Stimulated activated CD8-positive, alpha-beta memory T cell treated with anti-CD3 and anti-CD28 coated beads, Interleukin-15, amount 100 ng/mL, for 1 hour (primary cell): ENCODE data around the gene CCDC85B.
"Not testable (repeated sequence)": the region's sequence is repeated elsewhere in the genome, so short reads cannot be mapped to it uniquely, and the experiment has no call there.

Source experiments
- DNase-seq: peaks from one replicate; pipeline ENCODE4 v3.0.0-alpha.2; 2020; ENCODE audit warnings: low read depth

CCDC85B gene

GRCh38 chr11:65890324-65891218 is at the start of gene CCDC85B:
Gene CCDC85B (plus strand): TSS chr11:65890673. CDS start chr11:65890784, 111 bp downstream.
- DNase-seq, result peak; percentile 98

DNA sequence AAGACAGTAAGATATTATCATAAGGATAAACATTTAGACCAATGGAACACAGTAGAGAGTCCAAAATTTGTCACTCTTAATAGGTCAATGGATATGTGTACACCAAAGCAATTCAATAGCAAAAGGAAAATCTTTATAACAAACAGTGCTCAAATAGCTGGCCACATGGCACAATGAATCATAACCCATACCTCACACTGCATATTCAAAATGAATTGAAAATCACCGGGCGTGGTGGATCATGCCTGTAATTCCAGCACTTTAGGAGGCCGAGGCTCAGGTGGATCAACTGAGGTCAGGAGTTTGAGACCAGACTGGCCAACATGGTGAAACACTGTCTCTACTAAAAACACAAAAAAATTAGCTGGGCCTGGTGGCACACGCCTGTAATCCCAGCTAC is 48.3 kb upstream of the CCDC85B start:
- no peak for DNase-seq

- no peak for DNase-seq
These were observed 46.7 kb upstream of the CCDC85B start for GRCh38 chr11:65843811-65844210.

DNA sequence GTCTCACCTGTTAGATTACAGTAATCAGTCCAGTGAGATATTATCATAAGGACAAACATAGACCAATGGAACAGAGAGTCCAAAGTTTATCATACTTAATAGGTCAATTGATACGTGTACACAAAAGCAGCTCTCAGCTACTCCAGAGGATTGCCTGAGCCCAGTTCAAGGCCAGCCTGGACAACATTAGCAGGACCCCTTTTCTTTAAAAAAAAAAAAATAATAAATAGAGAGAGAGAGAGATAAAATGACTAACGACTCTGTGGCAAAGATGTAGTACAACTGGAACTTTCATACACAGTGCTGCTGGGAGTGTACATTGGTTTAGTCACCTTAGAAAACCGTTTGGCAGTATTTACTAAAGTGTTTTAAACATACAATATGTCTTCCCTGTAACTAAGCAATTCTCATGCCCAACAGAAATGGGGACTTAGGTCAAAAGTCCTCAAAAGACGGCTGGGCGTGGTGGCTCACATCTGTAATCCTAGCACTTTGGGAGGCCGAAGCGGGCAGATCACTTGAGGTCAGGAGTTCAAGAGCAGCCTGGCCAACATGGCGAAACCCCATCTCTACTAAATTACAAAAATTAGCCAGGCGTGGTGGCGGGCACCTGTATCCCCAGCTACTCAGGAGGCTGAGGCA is 46.1 kb upstream of the CCDC85B start:
- DNase-seq, result no peak

- no peak for DNase-seq
These were observed 42.7 kb upstream of the CCDC85B start for GRCh38 chr11:65847746-65848145.

GRCh38 chr11:65848693-65849092 is 41.8 kb upstream of the CCDC85B start:
- DNase-seq, result not testable (repeated sequence)

GRCh38 chr11:65849366-65849765 is 41.1 kb upstream of the CCDC85B start:
- DNase-seq, result no peak

DNA sequence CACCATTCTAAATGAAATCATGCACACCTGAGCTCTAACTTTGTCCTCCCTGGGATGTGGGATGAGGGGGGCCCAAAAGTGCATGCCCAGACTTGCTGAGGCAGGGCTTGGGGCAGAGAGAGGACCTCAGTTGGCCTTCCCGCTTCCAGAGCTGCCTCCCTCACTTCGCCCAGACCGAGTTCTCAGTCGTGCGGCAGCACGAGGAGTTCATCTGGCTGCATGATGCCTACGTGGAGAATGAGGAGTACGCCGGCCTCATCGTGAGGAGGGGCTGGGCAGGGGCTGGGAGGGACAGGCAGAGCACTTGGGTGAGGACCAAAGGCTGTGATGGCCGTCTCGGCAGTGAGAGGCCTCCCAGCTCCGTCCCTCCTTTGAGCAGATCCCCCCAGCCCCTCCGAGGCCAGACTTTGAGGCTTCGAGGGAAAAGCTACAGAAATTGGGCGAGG is 40.7 kb upstream of the CCDC85B start:
- DNase-seq, result no peak

- DNase-seq, result no peak
These were observed 40.0 kb upstream of the CCDC85B start for GRCh38 chr11:65850217-65851082.

GRCh38 chr11:65851083-65851579 is 39.3 kb upstream of the CCDC85B start:
- DNase-seq, result no peak

DNA sequence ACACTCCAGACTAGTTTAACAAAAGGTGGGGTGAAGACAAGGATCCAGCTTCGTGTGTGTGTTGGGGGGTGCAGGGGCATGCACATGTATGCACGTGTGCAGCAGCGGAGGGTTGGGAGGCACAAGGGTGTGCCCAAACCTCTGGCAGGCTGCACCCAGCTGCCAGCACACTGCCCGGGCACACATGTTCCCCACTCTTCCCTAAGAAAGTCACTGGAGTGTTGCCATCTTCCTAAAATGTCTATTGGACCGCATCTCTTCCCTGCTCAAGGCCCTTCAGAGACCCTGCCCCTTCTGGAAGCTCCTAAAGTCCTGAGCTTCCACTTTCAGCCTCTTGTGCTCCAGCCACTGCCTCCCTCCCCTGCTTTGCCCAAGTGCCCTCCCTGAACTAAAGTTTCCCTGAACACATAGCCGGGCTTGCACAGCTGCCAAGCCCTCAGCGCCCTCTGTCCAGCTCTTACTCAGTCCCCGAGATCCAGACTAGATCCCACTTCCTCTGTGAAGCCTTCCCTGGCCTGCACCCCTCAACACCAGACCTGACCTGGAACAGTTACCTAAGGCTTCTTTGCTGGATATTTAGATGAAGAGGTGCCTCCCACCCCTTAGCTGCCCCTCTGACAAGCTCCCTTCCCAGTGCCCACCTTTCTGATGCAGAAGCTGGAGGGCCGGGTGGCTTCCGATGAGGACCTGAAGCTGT is 38.5 kb upstream of the CCDC85B start:
- DNase-seq, result no peak

DNA sequence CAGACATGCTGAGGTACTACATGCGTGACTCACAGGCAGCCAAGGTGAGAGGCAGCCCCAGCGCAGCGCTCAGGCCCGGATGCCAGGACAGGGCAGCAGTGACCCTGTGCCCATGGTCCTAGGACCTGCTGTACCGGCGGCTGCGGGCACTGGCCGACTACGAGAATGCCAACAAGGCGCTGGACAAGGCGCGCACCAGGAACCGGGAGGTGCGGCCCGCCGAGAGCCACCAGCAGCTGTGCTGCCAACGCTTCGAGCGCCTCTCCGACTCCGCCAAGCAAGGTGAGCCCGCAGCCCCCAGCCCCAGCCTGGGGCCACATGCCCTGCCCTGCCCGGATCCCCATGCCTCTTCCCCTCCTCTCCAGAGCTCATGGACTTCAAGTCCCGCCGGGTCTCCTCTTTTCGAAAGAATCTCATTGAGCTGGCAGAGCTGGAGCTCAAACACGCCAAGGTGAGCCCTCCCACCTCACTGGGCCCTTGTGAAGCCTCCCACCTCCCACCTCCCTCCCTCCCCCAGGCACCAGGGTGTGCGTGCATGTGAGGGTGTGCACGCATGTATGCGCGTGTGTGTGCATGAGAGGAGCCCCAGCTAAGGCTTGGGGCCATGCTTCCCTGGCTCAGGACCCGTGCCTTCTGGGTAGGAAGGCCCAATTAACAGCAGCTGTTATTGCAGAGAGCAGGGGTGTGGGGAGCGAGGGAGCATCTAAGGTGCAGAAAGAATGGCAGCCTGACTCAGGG is 37.8 kb upstream of the CCDC85B start:
- no peak for DNase-seq

DNA sequence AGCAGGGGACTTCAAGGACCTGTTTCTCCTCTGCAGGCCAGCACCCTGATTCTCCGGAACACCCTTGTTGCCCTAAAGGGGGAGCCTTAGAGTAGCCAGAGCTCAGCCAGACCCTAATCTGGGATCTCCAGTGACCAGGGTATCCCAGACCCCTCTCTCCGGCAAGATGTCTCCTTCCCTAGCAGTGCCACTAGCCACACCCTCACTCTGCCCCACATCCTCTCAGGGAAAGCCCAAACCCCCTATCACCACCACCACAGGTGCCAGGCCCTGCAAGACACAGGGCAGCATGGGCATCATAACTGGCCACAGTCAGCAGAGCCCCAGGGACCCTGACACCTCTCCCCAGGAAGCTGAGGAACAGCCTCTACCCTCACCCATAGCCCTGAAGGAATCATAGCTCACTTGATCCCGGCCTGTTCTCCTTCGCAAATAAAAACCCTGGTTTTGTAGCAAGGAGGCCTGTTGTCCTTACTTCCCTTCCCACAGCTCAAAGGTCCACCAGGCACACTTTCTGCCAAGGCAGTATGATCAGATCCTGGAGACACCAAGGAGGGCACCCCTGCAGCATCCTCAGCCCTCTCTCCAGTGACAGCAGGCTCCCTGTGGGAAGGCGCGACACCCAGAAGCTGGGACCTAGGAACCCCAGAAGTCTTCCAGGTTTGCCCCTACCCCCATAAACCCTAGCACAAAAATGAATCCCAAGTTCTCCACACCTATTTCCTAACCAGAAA is 37.1 kb upstream of the CCDC85B start:
- no peak for DNase-seq

DNA sequence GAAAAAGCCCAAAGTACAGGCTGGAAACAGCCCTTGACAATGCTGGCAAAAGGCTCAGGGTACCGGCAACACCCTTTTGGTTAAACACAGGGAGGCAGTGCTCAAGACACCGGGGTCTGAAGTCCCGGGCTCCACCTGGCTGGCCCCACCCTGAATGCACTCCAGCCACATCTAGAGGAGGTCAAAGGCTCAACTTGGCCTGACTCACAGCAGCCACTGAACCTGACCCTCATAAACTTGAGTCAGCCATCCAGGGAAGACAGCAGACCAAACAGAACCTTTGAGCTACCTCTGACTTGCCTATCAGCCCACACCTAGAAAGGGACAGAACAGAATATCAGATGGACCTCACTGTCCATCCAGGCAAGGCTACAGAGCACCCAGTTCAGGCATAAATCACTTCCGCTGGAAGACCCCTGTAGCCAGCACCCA is 36.3 kb upstream of the CCDC85B start:
- no peak for DNase-seq

GRCh38 chr11:65854852-65855837 is 35.3 kb upstream of the CCDC85B start:
- DNase-seq, result no peak

DNA sequence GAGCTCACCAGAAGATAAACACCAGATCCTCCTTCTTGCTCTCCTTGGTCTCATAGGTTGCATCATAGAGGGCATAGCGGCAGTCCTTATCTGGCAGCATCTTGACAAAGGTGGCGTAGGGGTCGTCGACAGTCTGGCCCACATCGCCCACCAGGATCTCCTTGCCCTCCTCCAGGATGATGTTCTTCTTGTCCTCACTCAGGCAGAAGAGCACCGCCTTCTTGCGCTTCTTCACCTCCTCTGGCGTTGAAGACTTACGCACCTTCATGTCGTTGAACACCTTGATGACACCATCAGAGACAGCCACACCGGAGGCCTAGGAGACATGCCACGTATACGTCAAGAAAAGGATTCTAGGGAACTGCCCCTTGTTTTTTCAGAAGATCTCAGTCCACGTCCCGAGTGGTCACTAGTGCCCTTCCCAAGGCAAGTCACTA is 34.5 kb upstream of the CCDC85B start:
- no peak for DNase-seq

DNA sequence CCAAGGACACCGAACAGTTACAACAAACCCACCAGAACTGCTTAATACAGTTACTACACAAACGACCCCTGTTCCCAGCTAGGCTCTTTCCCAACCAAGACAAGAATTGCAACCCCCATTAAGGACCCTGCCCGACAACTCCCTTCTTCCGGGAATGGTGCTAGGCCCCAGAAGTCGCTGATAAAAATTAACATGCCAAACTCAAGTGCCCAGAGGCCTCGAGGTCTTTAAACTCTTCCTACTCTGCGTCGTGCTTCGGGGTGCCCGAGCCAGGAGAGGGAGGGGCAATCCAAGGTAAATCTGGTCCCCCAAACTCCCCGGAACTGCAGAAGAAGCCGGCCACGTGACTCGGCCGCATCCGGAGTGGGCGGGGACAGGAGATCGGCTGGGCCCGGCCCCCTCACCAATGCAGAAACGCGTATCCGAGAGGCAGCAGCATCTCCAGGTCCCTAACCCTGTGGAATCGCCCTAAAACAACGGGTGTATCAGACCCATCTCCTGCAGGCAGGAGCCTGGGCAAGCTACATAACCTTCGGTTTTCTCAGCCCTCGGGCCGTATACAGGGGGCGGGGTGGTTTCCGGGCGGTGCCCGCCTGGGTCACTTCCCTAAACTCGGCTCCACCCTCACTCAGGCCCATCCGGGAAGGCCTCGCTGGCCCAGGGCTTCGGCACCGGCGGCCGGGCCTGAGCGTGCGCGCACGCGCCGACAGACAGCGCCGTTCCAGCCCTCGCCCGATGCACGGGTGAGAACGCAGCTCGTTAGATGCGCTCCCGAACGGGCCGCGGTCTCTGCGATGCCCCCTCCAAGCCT is 33.6 kb upstream of the CCDC85B start:
- DNase-seq, result peak; percentile 64

DNA sequence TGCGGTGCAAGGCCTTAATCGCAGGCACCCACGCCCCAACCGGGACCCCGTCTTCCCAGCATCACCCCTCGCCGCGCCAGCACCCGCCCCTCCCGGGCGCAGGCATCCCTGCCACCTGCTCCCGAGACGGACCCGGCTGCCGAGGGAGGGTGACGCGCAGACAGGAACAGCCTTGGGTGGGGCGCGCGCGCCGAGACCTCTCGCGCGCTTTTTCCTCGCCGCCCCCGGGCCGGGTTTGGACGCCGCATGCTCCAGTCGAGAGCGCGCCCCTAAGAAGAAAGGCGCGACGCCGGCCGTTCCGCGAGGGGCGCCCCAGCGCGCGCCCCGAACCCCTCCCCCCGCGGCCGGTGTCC is 33.0 kb upstream of the CCDC85B start:
- peak; percentile 42 for DNase-seq
